ENCODE data around the gene EXOC6.

Gene EXOC6

GRCh38 chr10:92837456-92837855 is 10.9 kb upstream of the EXOC6 start:
- no peaks in the 10 kb centered on the region for H3K9me3 ChIP-seq (ENCODE audit: control insufficient read depth, insufficient read depth, low read depth, low read length)
- TF ChIP-seq ZNF140 (tag by site-specific recombination; IDR thresholded peaks at IDR 0.05) (no peak), ZNF639 (tag by site-specific recombination; IDR thresholded peaks at IDR 0.05) (no peak), ZNF146 (tag by site-specific recombination; IDR thresholded peaks at IDR 0.05) (no peak), ZNF580 (tag by site-specific recombination; IDR thresholded peaks at IDR 0.05) (no peak), ZNF433 (tag by site-specific recombination; IDR thresholded peaks at IDR 0.05; ENCODE audit: low read depth) (no peak), CTCF (tag by site-specific recombination; IDR thresholded peaks at IDR 0.05) (no peak), AEBP2 (tag by site-specific recombination; IDR thresholded peaks at IDR 0.05; ENCODE audit: borderline replicate concordance) (no peak), ZNF585B (tag by site-specific recombination; IDR thresholded peaks at IDR 0.05) (no peak), ZNF704 (tag by site-specific recombination; IDR thresholded peaks at IDR 0.05) (no peak), ZNF530 (tag by site-specific recombination; IDR thresholded peaks at IDR 0.05; ENCODE audit: low read depth) (no peak), GLI2 (tag by site-specific recombination; IDR thresholded peaks at IDR 0.05; ENCODE audit: borderline replicate concordance, low read depth) (no peak), ZNF830 (tag by site-specific recombination; IDR thresholded peaks at IDR 0.05; ENCODE audit: low read depth) (no peak), ZNF596 (tag by site-specific recombination; IDR thresholded peaks at IDR 0.05) (no peak), ZNF692 (tag by site-specific recombination; IDR thresholded peaks at IDR 0.05) (no peak), ZNF560 (tag by site-specific recombination; IDR thresholded peaks at IDR 0.05; ENCODE audit: borderline replicate concordance) (no peak)
- H3K4me1 ChIP-seq (ENCODE audit: control insufficient read depth, insufficient read depth, low read length) = peaks cover 3% of the 10 kb centered on the region; the same call in 1 of the 2 replicates
- ChIA-PET CTCF (interaction anchor here (1.1 to 1.3 kb wide), 3 partner anchors 10 to 14 kb away, joined by 3 to 6 read pairs (median 6); no protein-coding TSS in a partner anchor), POLR2A (no interaction called here)
- no peak overlapping the region for H3K4me3 ChIP-seq (ENCODE audit: low read depth, low read length)
- H3K36me3 ChIP-seq (ENCODE audit: control insufficient read depth in 2 of 2, insufficient read depth in 1 of 2, low read length in 2 of 2) = no peaks in the 10 kb centered on the region
- no peak overlapping the region for H3K27ac ChIP-seq (ENCODE audit: extremely low read depth, low read depth, low read length)

All from HEK293 (cell line).